NCI-H1105 (cell line): ENCODE results near the gene ZNF132.
"Not testable (repeated sequence)": the region's sequence is repeated elsewhere in the genome, so short reads cannot be mapped to it uniquely, and the experiment has no call there.

ENCODE experiments used
- DNase-seq: peaks from one replicate; lab custom pipeline; 2025; lab: John Stamatoyannopoulos, UW

Gene ZNF132

DNA sequence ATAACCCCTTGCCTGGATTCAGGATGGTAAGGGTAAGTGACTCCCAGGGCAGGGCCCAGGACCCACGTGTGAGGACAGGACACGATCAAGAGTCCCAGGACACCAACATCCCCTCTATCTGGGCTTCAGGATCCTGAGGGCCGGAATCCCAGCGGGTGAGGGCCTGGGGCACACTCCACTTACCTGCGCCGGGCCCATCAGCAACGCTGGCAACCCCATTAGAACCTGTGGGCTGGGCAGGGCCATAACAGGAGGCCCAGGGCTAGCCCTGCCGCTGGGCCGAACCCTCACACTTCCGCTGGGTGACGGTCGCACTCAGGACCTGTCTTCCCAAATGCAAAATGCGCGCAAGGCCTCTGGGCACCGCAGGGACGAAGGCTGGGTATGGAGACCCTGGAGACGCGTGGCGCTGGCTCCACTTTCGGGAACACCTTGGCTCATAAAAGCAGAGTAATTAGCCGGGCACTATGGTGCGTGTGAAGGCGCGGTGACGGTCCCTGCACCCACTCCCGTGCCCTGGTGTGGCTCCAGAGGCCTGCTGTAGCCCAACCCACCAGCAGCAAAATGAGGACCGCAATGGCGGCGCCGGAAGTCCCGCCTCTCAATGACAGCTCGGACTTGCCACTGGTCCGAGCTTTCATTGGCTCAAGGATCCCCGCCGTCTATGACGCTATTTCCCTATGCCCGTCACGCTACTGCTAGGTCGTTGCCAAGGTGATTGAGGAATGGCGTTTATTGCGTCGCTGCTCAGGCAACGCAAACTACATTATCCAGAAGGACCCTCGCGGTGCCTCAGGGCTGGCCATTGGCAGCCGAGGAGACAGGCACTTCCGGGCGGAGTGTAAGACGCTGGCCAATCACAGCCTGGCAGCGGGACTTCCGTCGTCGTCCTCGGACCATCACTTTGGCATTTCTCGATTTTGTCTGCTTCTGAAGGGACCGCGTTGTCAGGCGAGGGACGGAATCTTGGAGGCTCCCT, at the start of gene ZNF132:
ZNF132 (minus strand) TSS at position 578 of the 979 bp plus-strand sequence; CDS start at position 246, 332 bp downstream.
- peak; percentile 56 for DNase-seq

DNA sequence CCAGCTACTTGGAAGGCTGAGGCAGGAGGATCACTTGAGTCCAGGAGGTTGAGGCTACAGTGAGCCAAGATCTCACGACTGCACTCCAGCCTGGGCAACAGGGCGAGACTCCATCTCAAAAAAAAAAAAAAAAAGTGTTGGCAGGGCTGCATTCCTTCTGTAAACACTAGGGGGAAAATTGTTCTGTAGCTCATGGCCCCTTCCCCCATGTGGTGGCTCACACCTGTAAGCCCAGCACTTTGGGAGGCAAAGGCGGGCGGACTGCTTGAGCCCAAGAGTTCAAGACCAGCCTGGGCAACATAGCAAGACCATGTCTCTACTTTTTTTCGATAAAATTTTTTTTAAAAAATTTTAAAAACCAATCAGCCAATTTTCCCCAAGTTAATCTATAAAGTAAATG, 44.4 kb upstream of the ZNF132 start:
- not testable (repeated sequence) for DNase-seq

DNA sequence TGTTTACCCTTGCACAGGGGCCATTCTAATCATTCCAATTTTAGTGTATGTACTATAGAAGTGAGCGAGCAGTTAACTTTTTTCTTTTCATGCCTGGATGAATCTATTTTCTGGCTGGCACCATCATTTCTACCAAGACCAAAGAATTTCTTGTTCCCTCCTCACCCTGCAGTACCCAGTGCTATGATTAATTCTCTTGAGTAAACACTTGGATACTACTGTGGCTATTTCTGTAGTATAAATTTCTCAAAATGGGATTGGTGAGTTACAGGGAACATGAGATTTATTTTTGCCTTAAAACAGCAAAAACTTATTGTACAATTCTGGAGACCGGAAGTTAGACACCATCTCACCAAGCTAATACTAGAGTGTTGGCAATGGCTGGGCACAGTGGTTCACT, 43.8 kb upstream of the ZNF132 start:
- DNase-seq = no peak

DNA sequence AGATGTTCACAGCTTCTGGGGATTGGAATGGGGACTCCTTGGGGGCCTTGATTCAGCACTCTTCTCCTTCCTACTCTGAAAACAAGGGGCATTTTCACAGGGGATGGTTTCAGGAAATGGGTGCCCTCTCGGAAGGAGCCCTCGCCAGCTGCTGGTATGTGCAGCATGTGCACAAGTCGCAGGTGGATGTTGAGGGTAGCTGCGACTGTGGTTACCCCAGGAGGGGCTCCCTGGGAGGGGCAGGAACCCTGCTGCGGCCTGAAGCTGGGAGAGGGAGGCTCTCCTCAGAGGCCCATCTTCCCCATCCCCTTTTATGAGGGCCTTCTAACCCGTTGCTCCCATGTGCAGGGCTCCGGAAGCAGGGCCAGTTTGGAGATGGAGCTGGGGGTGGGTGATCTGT, 42.4 kb upstream of the ZNF132 start:
- no peak for DNase-seq

DNA sequence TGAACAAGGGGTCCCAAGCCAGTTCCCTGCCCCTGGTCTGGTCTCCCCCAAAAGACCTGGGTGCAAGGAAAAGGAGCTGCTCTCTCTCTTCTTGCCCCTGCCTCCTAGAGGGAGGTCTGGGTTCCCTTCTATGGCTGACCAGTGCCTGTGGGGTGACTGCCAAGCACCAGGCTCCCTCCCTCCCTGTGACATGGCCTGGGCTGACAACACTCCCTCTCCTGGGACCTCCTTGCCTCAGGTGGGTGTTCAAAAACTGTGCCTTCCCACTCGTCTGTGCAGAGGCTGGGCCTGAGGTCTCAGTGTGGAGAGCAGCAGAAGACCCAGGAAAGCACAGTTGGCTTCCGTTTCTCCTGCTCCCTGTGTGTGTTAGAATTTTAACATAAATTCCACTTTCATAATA, 40.9 kb upstream of the ZNF132 start:
- no peak for DNase-seq

DNA sequence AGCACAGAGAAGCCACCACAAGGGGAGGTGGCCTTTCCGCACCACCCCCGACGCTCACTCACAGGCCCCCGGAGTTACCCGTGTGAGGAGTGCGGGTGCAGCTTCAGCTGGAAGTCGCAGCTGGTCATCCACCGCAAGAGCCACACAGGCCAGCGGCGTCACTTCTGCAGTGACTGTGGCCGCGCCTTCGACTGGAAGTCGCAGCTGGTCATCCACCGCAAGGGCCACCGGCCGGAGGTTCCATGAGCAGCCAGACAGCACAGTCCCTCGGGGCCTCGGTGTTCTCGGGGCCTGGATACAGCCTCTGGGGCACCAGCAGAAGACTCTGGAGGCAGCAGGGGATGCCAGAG, 40.5 kb upstream of the ZNF132 start:
- DNase-seq = no peak

DNA sequence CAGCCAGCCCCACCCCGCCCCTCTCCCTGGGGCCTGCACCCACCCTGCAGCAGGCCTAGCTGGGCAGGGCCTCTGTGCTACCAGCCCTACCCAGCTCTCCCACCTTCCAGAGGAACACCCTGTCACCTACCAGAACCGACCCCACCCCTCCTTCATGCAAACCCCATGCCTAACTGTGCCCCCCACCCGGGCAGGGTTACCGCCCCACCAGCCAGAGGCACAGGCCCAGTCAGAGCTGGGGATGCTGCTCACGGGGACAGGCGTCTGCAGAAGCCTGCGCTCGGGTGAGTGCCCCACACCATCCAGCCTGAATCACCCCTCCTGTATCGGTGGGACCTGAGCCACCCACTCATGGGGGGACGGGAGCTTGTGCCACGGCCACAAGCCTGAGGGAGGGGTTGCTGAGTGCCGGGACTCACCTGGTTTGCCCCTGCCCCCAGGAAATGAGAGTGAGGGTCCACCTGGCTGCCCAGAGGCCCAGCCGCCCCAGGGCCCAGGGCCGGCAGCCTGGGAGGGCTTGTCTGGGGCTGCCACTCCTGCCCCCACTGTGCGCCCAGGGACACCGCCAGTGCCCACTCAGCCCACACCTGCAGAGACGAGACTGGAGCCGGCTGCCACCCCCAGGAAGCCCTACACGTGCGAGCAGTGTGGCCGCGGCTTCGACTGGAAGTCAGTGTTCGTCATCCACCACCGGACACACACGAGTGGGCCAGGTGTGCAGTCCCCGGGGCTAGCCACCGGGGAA, 40.0 kb upstream of the ZNF132 start:
- no peak for DNase-seq

DNA sequence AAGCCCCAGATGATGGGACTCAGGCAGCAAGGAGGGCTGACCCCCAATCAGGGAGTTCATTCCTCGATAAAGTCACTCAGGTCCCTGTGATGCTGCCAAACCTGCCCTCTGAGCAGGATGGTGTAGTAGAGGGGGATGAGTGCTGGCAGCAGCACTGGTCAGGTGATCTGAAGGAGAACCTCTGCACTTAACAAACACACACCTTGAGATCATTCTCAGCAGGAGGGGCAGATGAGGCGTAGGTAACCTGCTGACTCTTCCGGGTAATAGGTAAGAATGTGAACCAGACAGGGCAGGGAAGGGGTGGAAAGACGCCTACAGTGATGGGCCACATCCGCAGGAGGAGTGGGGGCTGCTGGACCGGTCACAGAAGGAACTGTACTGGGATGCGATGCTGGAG, 39.4 kb upstream of the ZNF132 start:
- DNase-seq = no peak

DNA sequence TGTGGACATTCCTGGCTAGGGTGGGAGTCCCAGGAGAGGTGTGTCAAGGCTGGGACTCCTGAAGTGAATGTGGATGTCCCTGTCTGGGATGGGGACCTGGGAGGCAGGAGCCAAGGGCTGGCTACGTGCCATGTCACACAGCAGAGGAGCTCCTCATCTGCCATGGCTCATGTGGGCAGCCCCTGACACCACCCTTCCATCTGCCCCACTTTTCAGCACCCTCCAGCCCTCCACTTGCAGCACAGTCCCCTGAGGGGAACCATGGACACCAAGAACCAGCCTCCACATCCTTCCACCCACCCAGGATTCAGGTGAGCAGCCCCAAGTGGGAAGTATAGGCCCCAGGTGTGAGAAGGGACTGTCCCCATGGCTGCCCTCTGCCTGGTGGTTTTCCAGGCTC, 37.9 kb upstream of the ZNF132 start:
- no peak for DNase-seq

DNA sequence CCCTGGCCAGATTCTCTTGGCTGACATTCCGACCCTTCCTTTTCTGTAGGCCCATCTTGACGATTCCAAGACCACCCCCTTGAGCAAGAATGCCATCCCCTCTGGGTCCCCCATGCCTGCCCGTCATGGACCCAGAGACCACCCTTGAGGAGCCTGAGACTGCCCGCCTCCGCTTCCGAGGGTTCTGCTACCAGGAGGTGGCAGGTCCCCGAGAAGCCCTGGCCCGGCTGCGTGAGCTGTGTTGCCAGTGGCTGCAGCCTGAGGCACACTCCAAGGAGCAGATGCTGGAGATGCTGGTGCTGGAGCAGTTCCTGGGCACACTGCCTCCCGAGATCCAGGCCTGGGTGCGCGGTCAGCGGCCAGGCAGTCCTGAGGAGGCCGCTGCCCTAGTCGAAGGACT, 37.2 kb upstream of the ZNF132 start:
- DNase-seq = no peak

DNA sequence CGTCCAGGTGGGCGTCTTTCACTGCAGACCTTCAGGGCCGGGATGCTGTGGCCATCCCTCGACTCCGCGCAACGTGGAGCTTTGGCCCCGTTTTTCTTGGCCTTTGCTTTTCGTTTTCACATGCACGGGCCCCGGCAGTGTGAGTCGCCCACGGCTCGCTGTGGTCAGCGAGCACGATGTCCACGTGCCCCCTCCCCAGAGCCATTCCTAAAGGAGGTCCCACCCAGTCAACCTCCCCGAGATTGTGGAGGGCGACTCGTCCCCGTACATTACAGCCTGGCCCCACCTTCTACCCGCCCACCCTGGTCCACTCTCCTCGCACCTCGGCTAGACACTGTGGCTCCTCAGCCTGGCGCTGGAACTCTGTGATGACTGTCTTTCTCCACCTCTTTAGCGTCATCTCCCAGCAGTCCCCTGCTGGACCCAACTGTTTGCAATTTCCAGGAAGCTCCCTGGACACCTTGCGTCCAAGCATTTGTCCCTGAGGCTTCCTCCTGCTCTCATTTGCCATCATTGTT, 36.6 kb upstream of the ZNF132 start:
- DNase-seq = no peak

DNA sequence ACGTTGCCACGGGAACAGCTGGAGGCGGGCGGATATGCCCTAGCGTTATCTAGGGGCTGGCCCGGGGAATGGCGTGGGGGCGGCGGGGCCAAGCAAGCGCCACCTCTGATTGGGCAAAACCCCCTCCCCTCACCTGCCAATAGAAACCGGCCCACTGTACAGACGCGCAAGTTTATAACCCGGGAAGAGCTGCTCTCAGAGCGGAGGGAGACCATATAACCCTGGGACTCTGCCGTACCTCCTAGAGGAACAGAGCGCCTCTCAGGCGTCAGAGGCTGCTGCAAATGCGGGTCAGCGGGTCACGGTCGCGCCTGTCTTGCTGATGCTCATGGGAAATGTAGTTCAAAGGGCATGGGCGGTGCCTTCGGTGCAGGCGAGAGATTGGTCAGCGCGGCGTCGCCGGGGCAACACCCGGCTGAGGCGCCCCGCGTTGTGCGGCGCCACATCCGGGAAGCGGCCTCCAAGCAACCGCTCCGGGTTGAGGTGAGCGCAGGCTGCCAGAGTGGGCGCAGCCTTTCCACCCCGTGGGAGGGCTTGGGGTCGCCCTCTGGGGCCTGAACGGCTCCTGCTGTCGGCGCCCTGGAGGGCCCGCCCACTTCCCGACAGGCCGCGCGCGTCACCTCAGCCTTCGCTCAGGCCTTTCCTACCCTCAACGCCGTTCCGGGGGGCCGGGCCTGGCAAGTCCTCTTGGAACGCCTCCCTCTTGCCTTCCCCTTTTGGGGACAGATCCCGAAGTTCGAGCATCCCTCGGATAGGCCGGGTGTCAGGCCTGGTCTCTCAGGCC, 36.0 kb upstream of the ZNF132 start, which contains the start of gene ZNF446:
ZNF446 (plus strand) TSS at position 639 of the 784 bp plus-strand sequence. CDS start 867 bp downstream, outside the sequence.
- peak; percentile 92 for DNase-seq

DNA sequence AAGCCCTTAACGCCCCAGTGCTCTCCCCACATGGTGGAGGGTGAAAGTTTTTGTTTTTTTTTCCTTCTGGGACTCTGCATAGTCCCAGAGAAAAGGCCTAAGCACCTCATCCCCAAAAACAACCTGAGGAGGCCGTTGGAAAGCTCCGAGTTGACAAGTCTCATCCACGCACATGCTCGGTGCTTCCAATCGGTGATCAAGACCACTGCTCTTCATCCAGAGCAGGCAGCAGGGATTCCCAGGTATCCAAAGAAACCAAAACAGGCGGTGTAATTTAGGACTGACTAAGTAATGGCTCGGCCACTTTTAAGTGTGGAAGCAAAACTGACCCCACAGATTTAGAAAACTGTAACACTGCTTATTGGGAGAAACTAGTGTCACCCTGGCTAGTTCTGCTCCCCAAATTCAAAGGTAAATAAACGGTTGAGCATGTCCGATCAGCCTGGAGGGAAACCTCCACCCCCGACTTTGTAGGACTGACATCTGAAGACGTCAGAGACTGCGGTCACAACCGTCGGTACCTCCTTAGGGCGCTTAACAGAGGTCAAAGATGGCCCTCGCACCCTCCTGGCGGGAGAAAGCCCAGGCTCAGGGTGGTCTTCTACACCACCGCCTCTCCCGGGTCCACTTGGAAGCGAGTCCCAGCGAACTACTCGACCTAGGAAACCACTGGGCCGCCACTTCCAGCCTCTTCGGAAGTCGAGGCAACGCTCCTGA, 35.2 kb upstream of the ZNF132 start:
- DNase-seq = no peak

DNA sequence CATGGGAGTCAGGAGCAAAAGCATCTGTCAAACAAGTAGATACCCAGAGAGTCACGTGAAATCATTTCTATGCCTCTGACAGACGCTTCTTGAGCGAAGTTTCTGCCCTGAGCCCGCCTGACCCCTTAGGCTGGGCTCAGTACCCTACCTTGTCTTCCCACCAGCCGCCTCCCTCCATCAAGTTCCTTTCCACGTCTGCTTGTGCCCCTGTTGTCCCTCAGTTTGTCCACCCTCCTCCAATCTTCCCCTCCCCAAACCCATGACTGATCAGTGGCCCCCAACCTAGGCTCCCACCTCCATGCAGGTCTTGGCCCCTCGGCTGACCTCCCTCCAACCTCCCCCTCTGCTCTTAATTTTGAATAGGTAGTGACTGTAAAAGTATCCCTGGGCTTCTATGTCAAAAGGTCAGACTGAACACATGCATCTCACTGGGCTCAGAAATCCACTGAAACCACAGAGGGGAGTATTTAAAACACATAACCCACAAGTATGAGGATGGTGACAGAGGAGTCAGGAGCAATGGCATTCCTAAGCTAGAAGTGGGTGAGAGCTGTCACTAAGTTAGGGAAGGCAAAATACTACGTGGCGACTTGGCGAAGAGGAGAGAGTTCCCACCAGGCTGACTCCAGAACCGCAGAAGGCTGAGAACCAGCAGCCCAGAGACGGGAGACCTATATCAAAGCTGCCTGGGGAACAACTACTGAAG, 34.5 kb upstream of the ZNF132 start:
- no peak for DNase-seq

DNA sequence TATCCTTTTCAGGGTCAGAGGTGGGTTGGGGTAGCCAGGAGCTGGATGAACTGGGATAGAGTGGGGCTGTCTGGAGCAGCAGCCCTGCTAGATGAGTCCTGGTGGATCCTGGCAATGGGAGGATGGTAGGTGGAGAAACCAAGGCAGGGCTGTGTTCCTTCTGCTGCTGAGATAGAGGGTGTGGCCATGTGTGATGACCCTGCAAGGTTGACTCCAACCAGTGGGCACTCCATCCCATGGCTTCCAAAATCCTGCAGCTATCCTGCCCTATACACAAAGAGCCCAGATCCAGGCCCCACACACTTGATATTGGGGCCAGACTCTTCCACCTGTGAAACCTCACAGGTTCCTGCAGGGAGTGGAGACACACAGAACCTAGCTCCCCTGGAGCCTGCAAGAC, 33.8 kb upstream of the ZNF132 start:
- no peak for DNase-seq

DNA sequence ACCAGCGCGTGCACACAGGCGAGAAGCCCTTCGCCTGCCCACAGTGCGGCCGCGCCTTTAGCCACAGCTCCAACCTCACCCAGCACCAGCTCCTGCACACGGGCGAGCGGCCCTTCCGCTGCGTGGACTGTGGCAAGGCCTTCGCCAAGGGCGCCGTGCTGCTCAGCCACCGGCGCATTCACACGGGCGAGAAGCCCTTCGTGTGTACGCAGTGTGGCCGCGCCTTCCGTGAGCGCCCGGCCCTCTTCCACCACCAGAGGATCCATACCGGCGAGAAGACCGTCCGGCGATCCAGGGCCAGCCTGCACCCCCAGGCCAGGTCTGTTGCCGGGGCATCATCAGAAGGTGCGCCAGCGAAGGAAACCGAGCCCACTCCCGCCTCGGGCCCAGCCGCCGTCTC, 31.8 kb upstream of the ZNF132 start:
- DNase-seq = no peak

DNA sequence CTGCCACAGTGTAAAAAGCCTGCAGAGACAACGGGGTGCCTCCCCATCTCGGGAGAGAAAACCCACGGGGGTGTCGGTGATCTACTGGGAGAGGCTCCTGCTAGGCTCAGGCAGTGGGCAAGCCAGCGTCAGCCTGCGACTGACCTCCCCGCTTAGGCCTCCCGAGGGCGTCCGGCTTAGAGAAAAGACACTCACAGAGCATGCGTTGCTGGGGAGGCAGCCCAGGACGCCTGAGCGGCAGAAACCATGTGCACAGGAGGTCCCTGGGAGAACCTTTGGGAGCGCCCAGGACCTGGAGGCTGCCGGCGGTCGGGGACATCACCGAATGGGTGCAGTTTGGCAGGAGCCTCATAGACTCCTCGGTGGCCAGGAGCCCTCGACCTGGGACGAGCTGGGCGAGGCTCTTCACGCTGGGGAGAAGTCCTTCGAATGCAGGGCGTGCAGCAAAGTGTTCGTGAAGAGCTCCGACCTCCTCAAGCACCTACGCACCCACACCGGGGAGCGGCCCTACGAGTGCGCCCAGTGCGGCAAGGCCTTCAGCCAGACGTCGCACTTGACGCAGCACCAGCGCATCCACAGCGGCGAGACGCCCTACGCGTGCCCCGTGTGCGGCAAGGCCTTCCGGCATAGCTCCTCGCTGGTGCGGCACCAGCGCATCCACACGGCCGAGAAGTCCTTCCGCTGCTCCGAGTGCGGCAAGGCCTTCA, 31.0 kb upstream of the ZNF132 start:
- DNase-seq = not testable (repeated sequence)

DNA sequence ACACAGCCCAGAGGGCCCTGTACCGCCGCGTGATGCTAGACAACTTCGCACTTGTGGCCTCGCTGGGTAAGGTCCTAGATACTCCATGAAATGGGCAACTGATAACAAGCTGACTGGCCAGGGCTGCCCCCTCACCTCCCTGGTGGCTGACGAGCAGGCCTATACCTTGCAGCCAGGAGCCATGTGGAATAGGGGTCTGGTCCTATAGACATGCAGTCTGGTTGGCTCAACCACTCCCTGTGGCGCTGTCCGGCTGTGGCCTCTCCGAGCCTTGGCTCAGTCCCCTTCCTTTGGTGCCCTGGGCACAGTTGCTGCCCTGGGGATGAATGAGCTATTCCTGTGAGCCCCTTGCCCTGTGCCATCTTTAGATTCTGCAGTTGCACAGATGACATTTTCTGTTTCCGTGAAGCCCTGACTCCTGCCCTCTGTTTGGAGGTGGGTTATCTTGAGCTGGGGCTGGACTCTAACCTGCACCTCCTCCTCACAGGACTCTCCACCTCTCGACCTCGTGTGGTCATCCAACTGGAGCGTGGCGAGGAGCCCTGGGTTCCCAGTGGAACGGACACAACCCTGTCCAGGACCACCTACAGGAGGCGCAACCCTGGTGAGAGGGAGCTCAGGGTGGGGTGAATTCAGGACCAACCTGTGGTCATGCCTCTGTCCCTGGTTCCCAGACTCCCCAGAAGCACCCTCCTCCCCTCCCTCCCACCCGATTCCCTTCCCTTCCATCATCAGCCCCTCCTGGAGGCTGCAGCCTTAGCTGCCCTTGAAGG, 29.5 kb upstream of the ZNF132 start:
- no peak for DNase-seq

DNA sequence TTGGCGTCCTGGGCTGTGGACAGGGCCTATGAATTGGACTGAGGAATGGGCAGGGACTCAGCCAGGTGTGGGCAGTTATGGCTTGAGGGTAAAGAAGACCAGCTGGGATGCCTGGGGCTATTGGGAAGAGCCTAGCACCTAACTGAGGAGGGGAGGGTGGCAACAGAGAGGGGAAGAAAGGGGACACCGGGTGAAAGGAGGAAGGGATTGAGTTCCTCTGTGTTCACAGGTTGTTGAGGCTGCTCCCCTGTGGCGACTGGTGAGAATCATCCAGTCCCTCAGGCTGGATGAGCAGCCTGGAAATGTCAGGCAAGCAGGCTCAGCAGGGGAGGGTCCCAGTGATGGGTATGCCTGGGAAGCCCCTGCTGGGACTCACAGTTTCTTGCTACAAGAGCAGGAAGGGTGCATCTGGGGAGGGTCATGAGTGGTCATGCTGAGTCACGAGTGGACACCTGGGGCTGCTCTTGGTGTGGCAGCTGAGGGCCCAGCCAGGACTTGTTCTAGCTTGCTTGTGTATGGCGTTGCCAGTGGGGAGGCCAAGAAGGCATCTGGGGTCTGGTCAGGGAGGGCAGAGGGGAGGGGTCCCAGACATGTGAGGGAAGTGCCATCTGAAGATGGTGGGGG, 28.4 kb upstream of the ZNF132 start:
- DNase-seq = no peak
